HEK293 (cell line): ENCODE results near the gene GSG1.

Source experiments
- KLF16 ChIP-seq: fragments of 450-650 bp; formaldehyde crosslinking; IDR thresholded peaks from 2 replicates; pipeline ENCODE4 v1.5.1; 2017; ENCODE audit warnings: missing biosample characterization, missing genetic modification characterization
- SCRT2 ChIP-seq: fragments of 450-650 bp; formaldehyde crosslinking; IDR thresholded peaks from 2 replicates; pipeline ENCODE4 v1.5.1; 2016; ENCODE audit warnings: missing biosample characterization, missing genetic modification characterization
- YY2 ChIP-seq: fragments of 450-650 bp; formaldehyde crosslinking; IDR thresholded peaks from 2 replicates; pipeline ENCODE4 v1.5.1; 2016; ENCODE audit warnings: missing biosample characterization, missing genetic modification characterization
- ZBTB8A ChIP-seq: fragments of 450-650 bp; formaldehyde crosslinking; IDR thresholded peaks from 2 replicates; pipeline ENCODE4 v1.5.1; 2016; ENCODE audit warnings: missing biosample characterization, missing genetic modification characterization
- ZNF121 ChIP-seq: fragments of 450-650 bp; formaldehyde crosslinking; IDR thresholded peaks from 2 replicates; pipeline ENCODE4 v1.5.1; 2016; ENCODE audit warnings: missing biosample characterization, missing genetic modification characterization
- ZNF24 ChIP-seq: fragments of 450-650 bp; formaldehyde crosslinking; IDR thresholded peaks from 2 replicates; pipeline ENCODE4 v1.5.1; 2016; ENCODE audit warnings: missing biosample characterization, missing genetic modification characterization
- ZNF514 ChIP-seq: fragments of 450-650 bp; formaldehyde crosslinking; IDR thresholded peaks from 2 replicates; pipeline ENCODE4 v1.5.1; 2016; ENCODE audit warnings: missing biosample characterization, missing genetic modification characterization
- ZNF548 ChIP-seq: fragments of 450-650 bp; formaldehyde crosslinking; IDR thresholded peaks from 2 replicates; pipeline ENCODE4 v1.5.1; 2016; ENCODE audit warnings: missing biosample characterization, missing genetic modification characterization
- ZNF791 ChIP-seq: fragments of 450-650 bp; formaldehyde crosslinking; IDR thresholded peaks from 2 replicates; pipeline ENCODE4 v1.5.1; 2016; ENCODE audit warnings: missing biosample characterization, missing genetic modification characterization
- ZSCAN18 ChIP-seq: fragments of 450-650 bp; formaldehyde crosslinking; IDR thresholded peaks from 2 replicates; pipeline ENCODE4 v1.5.1; 2016; ENCODE audit warnings: missing biosample characterization, missing genetic modification characterization
- TF ChIP-seq, protein P1 (sequence below): fragments of 450-650 bp; formaldehyde crosslinking; IDR thresholded peaks from 2 replicates; pipeline ENCODE4 v1.5.1; 2016; ENCODE audit warnings: missing biosample characterization, missing genetic modification characterization
- TF ChIP-seq, protein P2 (sequence below): fragments of 450-650 bp; formaldehyde crosslinking; IDR thresholded peaks from 2 replicates; pipeline ENCODE4 v1.5.1; 2016; ENCODE audit warnings: missing biosample characterization, missing genetic modification characterization
- TF ChIP-seq, protein P3 (sequence below): fragments of 450-650 bp; formaldehyde crosslinking; IDR thresholded peaks from 2 replicates; pipeline ENCODE4 v1.5.1; 2016; ENCODE audit warnings: missing biosample characterization, missing genetic modification characterization, low read depth
- TF ChIP-seq, protein P4 (sequence below): fragments of 450-650 bp; formaldehyde crosslinking; IDR thresholded peaks from 2 replicates; pipeline ENCODE4 v1.5.1; 2016; ENCODE audit warnings: missing biosample characterization, missing genetic modification characterization

GRCh38 chr12:13082861-13083260 is 20.6 kb downstream of the GSG1 start:
- TF ChIP-seq, protein P1, sequence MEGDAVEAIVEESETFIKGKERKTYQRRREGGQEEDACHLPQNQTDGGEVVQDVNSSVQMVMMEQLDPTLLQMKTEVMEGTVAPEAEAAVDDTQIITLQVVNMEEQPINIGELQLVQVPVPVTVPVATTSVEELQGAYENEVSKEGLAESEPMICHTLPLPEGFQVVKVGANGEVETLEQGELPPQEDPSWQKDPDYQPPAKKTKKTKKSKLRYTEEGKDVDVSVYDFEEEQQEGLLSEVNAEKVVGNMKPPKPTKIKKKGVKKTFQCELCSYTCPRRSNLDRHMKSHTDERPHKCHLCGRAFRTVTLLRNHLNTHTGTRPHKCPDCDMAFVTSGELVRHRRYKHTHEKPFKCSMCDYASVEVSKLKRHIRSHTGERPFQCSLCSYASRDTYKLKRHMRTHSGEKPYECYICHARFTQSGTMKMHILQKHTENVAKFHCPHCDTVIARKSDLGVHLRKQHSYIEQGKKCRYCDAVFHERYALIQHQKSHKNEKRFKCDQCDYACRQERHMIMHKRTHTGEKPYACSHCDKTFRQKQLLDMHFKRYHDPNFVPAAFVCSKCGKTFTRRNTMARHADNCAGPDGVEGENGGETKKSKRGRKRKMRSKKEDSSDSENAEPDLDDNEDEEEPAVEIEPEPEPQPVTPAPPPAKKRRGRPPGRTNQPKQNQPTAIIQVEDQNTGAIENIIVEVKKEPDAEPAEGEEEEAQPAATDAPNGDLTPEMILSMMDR (tag by site-specific recombination), result no peak
- TF ChIP-seq, protein P2, sequence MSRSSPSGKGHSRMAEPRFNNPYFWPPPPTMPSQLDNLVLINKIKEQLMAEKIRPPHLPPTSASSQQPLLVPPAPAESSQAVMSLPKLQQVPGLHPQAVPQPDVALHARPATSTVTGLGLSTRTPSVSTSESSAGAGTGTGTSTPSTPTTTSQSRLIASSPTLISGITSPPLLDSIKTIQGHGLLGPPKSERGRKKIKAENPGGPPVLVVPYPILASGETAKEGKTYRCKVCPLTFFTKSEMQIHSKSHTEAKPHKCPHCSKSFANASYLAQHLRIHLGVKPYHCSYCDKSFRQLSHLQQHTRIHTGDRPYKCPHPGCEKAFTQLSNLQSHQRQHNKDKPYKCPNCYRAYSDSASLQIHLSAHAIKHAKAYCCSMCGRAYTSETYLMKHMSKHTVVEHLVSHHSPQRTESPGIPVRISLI (tag by site-specific recombination), result no peak
- TF ChIP-seq, protein P3, sequence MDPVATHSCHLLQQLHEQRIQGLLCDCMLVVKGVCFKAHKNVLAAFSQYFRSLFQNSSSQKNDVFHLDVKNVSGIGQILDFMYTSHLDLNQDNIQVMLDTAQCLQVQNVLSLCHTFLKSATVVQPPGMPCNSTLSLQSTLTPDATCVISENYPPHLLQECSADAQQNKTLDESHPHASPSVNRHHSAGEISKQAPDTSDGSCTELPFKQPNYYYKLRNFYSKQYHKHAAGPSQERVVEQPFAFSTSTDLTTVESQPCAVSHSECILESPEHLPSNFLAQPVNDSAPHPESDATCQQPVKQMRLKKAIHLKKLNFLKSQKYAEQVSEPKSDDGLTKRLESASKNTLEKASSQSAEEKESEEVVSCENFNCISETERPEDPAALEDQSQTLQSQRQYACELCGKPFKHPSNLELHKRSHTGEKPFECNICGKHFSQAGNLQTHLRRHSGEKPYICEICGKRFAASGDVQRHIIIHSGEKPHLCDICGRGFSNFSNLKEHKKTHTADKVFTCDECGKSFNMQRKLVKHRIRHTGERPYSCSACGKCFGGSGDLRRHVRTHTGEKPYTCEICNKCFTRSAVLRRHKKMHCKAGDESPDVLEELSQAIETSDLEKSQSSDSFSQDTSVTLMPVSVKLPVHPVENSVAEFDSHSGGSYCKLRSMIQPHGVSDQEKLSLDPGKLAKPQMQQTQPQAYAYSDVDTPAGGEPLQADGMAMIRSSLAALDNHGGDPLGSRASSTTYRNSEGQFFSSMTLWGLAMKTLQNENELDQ (tag by site-specific recombination), result no peak
- TF ChIP-seq YY2 (tag by site-specific recombination) (no peak), ZBTB8A (tag by site-specific recombination) (no peak), KLF16 (tag by site-specific recombination) (no peak), ZNF548 (no peak), ZNF121 (tag by site-specific recombination) (no peak), ZSCAN18 (no peak), ZNF791 (no peak), ZNF514 (tag by site-specific recombination) (no peak), SCRT2 (no peak), ZNF24 (no peak)
- TF ChIP-seq, protein P4, sequence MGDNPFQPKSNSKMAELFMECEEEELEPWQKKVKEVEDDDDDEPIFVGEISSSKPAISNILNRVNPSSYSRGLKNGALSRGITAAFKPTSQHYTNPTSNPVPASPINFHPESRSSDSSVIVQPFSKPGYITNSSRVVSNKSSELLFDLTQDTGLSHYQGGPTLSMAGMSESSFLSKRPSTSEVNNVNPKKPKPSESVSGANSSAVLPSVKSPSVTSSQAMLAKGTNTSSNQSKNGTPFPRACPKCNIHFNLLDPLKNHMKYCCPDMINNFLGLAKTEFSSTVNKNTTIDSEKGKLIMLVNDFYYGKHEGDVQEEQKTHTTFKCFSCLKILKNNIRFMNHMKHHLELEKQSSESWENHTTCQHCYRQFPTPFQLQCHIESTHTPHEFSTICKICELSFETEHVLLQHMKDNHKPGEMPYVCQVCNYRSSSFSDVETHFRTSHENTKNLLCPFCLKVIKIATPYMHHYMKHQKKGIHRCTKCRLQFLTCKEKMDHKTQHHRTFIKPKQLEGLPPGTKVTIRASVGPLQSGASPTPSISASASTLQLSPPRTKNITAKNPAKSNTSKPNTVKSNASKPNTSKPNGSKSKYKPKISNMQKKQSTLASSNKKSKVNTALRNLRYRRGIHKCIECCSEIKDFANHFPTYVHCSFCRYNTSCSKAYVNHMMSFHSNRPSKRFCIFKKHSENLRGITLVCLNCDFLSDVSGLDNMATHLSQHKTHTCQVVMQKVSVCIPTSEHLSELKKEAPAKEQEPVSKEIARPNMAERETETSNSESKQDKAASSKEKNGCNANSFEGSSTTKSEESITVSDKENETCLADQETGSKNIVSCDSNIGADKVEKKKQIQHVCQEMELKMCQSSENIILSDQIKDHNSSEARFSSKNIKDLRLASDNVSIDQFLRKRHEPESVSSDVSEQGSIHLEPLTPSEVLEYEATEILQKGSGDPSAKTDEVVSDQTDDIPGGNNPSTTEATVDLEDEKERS, result no peak
